AG20443 (cell line): ENCODE results near the gene PDZRN3.

Source experiments
- DNase-seq: peaks from one replicate; pipeline ENCODE4 v3.0.0; 2012; ENCODE audit warnings: low spot score, mixed read lengths

Gene PDZRN3

GRCh38 chr3:73624821-73625665, at the start of gene PDZRN3:
Gene PDZRN3, minus strand, starts transcription at chr3:73624941.
- peak; percentile 79 for DNase-seq

- DNase-seq = no peak
Measured at GRCh38 chr3:73674280-73674679, 49.5 kb upstream of the PDZRN3 start.

GRCh38 chr3:73669260-73669659, 44.5 kb upstream of the PDZRN3 start:
- peak; percentile 37 for DNase-seq

- no peak for DNase-seq
Measured at GRCh38 chr3:73668391-73668790, 43.6 kb upstream of the PDZRN3 start.

GRCh38 chr3:73667889-73668288, 43.1 kb upstream of the PDZRN3 start:
- DNase-seq = no peak

- DNase-seq = no peak
Measured at GRCh38 chr3:73665286-73665685, 40.5 kb upstream of the PDZRN3 start.

GRCh38 chr3:73664389-73664788, 39.6 kb upstream of the PDZRN3 start:
- no peak for DNase-seq

GRCh38 chr3:73663495-73663894, 38.8 kb upstream of the PDZRN3 start:
- no peak for DNase-seq

- peak; percentile 11 for DNase-seq
Measured at GRCh38 chr3:73661265-73661664, 36.5 kb upstream of the PDZRN3 start.

GRCh38 chr3:73658227-73658626, 33.5 kb upstream of the PDZRN3 start:
- DNase-seq = no peak

- DNase-seq = no peak
Measured at GRCh38 chr3:73657186-73657585, 32.4 kb upstream of the PDZRN3 start.

- peak; percentile 83 for DNase-seq
Measured at GRCh38 chr3:73656241-73656890, 31.6 kb upstream of the PDZRN3 start.

GRCh38 chr3:73655197-73655596, 30.5 kb upstream of the PDZRN3 start:
- no peak for DNase-seq

- DNase-seq = peak; percentile 17
Measured at GRCh38 chr3:73653877-73654276, 29.1 kb upstream of the PDZRN3 start.

GRCh38 chr3:73653351-73653750, 28.6 kb upstream of the PDZRN3 start:
- DNase-seq = no peak

GRCh38 chr3:73652896-73653295, 28.2 kb upstream of the PDZRN3 start:
- no peak for DNase-seq

GRCh38 chr3:73637042-73637441, 12.3 kb upstream of the PDZRN3 start:
- DNase-seq = peak; percentile 54

- no peak for DNase-seq
Measured at GRCh38 chr3:73635254-73635653, 10.5 kb upstream of the PDZRN3 start.

GRCh38 chr3:73633916-73634344, 9.2 kb upstream of the PDZRN3 start:
- no peak for DNase-seq

GRCh38 chr3:73633453-73633852, 8.7 kb upstream of the PDZRN3 start:
- no peak for DNase-seq

- no peak for DNase-seq
Measured at GRCh38 chr3:73626106-73626505, 1.4 kb upstream of the PDZRN3 start.

GRCh38 chr3:73624017-73624820, 522 bp downstream of the PDZRN3 start:
- peak; percentile 79 for DNase-seq

- DNase-seq = no peak
Measured at GRCh38 chr3:73623346-73623745, 1.4 kb downstream of the PDZRN3 start.
